Measurements from ENCODE around the gene TMCO4. TPM values are rescaled to one million over a fixed set of nuclear protein-coding genes. Genes with fewer than 3 reads are reported as not detected.
A peak's percentile ranks its signal among the peaks of the same experiment; 100 is the strongest.
"Not testable (repeated sequence)": the region's sequence is repeated elsewhere in the genome, so short reads cannot be mapped to it uniquely, and the experiment has no call there.

Gene TMCO4
- polyA plus RNA-seq, 1 donor, result 19.4 TPM

GRCh38 chr1:19813643-19813960, 13.9 kb upstream of the TMCO4 start:
- no peak for DNase-seq

- DNase-seq, result no peak
Observed at GRCh38 chr1:19812875-19813642, 13.3 kb upstream of the TMCO4 start.

GRCh38 chr1:19811206-19811851, 11.6 kb upstream of the TMCO4 start:
- DNase-seq, result no peak

- no peak for DNase-seq
Observed at GRCh38 chr1:19809044-19809750, 9.5 kb upstream of the TMCO4 start.

- DNase-seq, result no peak
Observed at GRCh38 chr1:19808351-19808750, 8.6 kb upstream of the TMCO4 start.

GRCh38 chr1:19804831-19805251, 5.1 kb upstream of the TMCO4 start:
- no peak for DNase-seq

- no peak for DNase-seq
Observed at GRCh38 chr1:19802269-19802668, 2.6 kb upstream of the TMCO4 start.

- no peak for DNase-seq
Observed at GRCh38 chr1:19800076-19800804, 524 bp upstream of the TMCO4 start.

- no peak for DNase-seq
Observed at GRCh38 chr1:19798486-19799229, 1.1 kb downstream of the TMCO4 start.

- DNase-seq, result no peak
Observed at GRCh38 chr1:19797827-19798226, 1.9 kb downstream of the TMCO4 start.

- no peak for DNase-seq
Observed at GRCh38 chr1:19794583-19794982, 5.1 kb downstream of the TMCO4 start.

GRCh38 chr1:19793360-19794046, 6.2 kb downstream of the TMCO4 start:
- no peak for DNase-seq

- DNase-seq, result no peak
Observed at GRCh38 chr1:19792237-19793002, 7.3 kb downstream of the TMCO4 start.

GRCh38 chr1:19790061-19790975, 9.4 kb downstream of the TMCO4 start:
- DNase-seq, result not testable (repeated sequence)

- DNase-seq, result peak; percentile 62
Observed at GRCh38 chr1:19786988-19787423, 12.7 kb downstream of the TMCO4 start.

GRCh38 chr1:19785660-19786059, 14.1 kb downstream of the TMCO4 start:
- no peak for DNase-seq

- no peak for DNase-seq
Observed at GRCh38 chr1:19780267-19780877, 19.3 kb downstream of the TMCO4 start.

- DNase-seq, result no peak
Observed at GRCh38 chr1:19776933-19777332, 22.8 kb downstream of the TMCO4 start.

GRCh38 chr1:19776287-19776686, 23.4 kb downstream of the TMCO4 start:
- DNase-seq, result no peak
